Activated T-helper 1 cell treated with anti-CD3 and anti-CD28 coated beads, Interleukin-12 subunit alpha, Interleukin-12 subunit beta, Interleukin-2, Interleukin-4 antibody, amounts not matched to agents 30 ng/mL and 10 ng/mL and 1 ng/mL, durations not matched to agents 14 hours and 24 hours and 36 hours (primary cell): Measurements from ENCODE around the gene UNCX. TPM values are rescaled to one million over a fixed set of nuclear protein-coding genes. Genes with fewer than 3 reads are reported as not detected.
"Not testable (repeated sequence)": the region's sequence is repeated elsewhere in the genome, so short reads cannot be mapped to it uniquely, and the experiment has no call there.

Source experiments
- DNase-seq: peaks from one replicate; pipeline ENCODE4 v3.0.0; 2021; ENCODE audit warnings: low spot score
- H3K27ac Mint-ChIP-seq: one replicate; pipeline ENCODE4 v1.8.0; 2021; ENCODE audit warnings: mild to moderate bottlenecking, mixed read lengths
- H3K27me3 Mint-ChIP-seq: one replicate; pipeline ENCODE4 v1.8.0; 2022; ENCODE audit warnings: mild to moderate bottlenecking, moderate library complexity, mixed read lengths; ENCODE audit not compliant: insufficient read depth
- H3K36me3 Mint-ChIP-seq: one replicate; pipeline ENCODE4 v1.8.0; 2021; ENCODE audit warnings: low read depth, mixed read lengths
- H3K4me1 Mint-ChIP-seq: one replicate; pipeline ENCODE4 v1.8.0; 2021; ENCODE audit warnings: low read depth, mixed read lengths
- H3K4me3 Mint-ChIP-seq: one replicate; pipeline ENCODE4 v1.8.0; 2021; ENCODE audit warnings: mild to moderate bottlenecking, moderate library complexity, mixed read lengths
- H3K9me3 Mint-ChIP-seq: one replicate; pipeline ENCODE4 v1.8.0; 2021; ENCODE audit warnings: mixed read lengths
- intact Hi-C: fragments of 100-400 bp; cut with micrococcal nuclease; formaldehyde crosslinking; loops from one replicate; pipeline ENCODE4 v1.15.1; 2024
- total RNA-seq: library from RNA; stranded (reverse); gene quantifications from 2 replicates; pipeline ENCODE4 v1.2.3, GENCODE V29; 2022

The UNCX gene
- total RNA-seq, 1 donor from 2014 or later = not detected

DNA sequence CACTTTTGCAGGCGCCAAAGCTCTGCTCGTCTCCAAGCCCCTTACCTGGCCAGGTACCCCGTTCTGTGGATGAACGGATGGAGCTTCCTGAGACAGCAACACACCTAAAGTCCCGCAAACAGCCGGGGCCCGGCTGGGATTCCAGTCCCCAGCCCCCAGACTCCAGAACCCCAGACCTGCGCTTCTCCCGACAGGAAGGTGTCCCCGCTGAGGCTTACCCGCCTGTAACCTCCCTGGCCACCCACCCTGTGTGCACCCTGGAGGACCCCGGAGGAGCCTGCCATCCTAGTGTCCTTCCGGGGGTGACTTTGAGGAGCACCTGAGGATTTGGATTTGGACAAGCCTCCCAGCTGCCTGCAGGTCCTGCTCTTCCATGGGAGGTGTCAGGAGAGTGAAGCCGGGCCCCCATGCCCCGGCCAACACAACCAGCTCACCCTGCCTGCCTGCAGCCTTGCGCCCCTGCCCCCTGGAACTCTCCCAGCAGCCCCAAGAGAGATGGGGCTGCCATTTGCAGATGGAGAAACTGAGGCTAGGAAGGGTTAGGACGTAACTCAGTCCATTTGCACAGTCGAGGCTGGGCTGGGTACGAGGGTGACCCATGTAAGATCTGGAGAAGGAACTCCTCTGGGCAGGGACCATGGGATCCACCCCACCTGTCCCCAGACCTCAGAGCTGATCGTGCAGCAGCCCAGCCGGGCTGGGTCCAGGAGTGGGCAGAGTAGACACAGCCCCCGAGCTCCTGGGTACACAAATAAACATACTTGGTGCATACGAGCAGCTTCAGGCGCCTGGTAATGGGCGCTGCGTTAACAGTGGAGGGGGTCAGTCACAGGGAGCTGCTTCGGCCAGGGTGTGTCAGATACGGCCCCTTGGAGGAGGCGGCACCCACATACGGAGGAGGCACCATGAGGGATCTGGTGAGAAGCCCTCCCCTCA lies 31.9 kb downstream of the UNCX start:
- no peak overlapping the region for H3K4me3 Mint-ChIP-seq
- DNase-seq = no peak
- no peaks in the 10 kb centered on the region for H3K36me3 Mint-ChIP-seq
- no peak overlapping the region for H3K27ac Mint-ChIP-seq
- H3K4me1 Mint-ChIP-seq = no peaks in the 10 kb centered on the region
- intact Hi-C loops = no loop called here
- no peaks in the 10 kb centered on the region for H3K9me3 Mint-ChIP-seq
- peaks cover 3% of the 10 kb centered on the region for H3K27me3 Mint-ChIP-seq

DNA sequence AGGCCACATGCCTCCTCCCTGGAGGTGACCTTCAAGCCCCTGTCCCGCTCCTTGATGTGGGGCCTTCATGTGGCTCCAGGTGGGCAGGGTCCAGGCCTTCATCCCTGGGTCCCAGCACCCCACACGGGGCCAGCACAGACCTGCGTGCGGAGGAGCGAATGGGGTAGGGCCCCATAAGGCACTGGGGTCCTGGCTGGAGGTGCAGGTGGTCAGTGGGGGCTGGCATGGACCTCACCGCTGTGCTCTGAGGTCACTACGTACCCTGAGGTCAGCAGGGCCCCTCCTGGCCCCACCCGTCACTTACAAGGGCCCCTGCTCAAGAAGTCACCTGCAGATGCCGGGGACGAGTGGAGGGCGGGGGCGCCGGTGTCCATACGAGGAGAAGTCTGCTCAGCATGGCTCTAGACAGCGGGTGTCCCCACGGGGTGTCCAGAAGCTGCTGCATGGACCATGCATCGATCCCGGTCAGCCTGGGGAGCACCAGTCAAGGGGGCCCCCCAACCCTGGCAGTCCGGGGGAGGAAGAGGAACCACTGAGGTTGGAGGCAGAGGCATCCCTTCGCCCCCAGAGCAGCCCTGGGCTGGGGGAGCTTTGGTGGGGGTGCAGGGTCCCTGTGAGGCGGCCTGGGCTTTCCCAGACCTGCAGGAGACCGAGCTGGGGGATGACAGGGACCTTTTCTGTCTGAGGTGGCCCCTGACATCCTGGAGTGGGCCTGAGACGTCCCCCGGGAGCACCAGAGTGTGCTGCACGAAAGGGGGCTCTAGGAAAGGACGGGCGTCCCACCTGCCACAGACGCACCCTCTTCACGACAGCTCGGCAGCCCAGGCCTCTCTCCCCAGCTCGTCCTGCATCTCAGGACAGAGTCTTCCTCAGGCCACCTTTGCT lies 34.6 kb downstream of the UNCX start:
- Mint-ChIP-seq H3K9me3 (no peaks in the 10 kb centered on the region), H3K36me3 (no peaks in the 10 kb centered on the region), H3K4me1 (no peaks in the 10 kb centered on the region), H3K27me3 (peaks cover 3% of the 10 kb centered on the region), H3K27ac (no peak overlapping the region), H3K4me3 (no peak overlapping the region)
- intact Hi-C loops = no loop called here
- DNase-seq = no peak

DNA sequence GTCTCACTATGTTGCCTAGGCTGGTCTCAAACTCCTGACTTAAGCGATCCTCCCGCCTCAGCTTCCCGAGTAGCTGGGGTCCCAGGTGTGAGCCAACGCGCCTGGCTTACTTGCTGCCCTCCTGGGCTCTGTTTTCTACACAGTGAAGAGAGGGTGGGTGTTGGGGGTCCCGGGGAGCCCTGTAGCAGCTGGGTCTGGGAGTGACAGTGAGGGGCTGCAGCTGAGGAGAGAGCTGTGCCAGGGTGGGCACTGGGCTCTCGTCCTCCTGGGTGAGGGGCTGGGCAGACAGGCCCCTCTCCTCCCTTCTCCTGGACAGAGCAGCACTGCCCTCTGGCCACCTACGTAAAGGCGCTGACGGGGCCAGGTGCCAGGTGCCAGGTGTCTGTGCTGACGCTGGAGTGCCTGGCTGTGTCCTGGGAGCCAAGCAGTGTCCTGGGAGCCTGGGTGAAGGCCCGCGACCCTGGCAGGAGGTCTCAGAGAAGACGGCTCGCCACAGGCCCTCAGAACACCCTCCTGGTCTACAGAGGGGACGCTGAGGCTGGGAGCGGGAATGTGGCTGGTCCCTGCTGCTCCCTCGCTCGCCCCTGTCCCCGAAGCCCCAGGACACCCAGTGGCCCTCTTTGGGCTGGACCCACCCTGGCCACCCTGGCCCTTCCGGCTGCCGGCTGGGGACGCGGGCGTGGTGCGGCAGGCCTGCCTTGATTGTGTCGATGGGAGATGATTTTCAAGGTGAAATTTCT lies 35.6 kb downstream of the UNCX start:
- H3K36me3 Mint-ChIP-seq = no peaks in the 10 kb centered on the region

DNA sequence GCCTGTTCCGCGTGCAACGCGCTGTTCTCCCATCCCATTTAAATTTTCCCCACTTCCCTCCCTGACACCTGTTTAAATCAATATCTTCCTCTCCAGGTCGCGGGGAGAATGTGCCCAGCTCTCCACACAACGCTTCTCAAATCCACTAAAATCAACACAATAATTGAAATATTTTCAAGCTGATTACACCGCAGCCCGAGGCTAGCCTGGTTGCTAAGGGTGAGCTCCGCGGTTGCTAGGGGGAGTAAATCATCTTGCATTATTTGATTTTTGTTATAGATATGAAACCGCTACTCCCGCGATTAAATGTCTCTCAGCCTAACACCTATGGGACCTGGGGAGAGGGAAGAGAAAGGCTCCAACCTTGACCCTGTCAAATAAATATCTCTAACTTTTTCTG lies 36.2 kb downstream of the UNCX start:
- no peak overlapping the region for H3K4me3 Mint-ChIP-seq
- no peak for DNase-seq
- no peaks in the 10 kb centered on the region for H3K9me3 Mint-ChIP-seq
- H3K36me3 Mint-ChIP-seq = no peaks in the 10 kb centered on the region
- intact Hi-C loops = no loop called here
- H3K4me1 Mint-ChIP-seq = no peaks in the 10 kb centered on the region
- no peaks in the 10 kb centered on the region for H3K27me3 Mint-ChIP-seq
- no peak overlapping the region for H3K27ac Mint-ChIP-seq

More for the DNA sequence above, 35.6 kb downstream of the UNCX start:
- Mint-ChIP-seq H3K27me3 (peaks cover 3% of the 10 kb centered on the region), H3K4me1 (no peaks in the 10 kb centered on the region), H3K27ac (no peak overlapping the region), H3K4me3 (no peak overlapping the region), H3K9me3 (no peaks in the 10 kb centered on the region)
- intact Hi-C loops = no loop called here
- DNase-seq = no peak

DNA sequence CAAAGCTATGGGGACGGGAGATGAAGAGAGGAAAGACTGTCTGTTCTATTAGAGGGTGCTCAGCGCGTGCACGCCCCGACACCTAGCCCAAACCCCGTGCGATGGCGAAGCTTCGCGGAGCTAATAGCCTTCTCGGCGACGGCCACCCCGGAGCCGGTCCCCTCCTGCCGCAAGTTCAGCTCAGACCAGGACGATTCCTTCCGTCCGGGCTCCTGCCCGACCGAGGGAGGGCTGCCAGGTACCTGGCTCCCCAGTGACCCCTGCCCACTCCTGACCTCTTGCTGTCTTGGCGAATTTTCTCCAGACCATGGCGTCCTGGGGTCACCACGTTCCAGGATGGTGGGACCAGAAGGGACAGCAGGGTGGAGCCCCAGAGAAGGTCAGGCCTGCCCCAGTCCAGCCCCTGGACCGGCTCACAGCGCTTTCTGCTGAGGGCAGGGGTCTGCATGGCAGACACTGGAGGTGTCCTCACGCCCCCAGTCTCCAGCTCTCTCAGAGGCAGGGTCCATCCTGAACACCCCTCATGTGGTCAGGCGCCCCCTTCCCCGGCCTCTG lies 36.7 kb downstream of the UNCX start:
- Mint-ChIP-seq H3K4me3 (no peak overlapping the region), H3K36me3 (no peaks in the 10 kb centered on the region), H3K9me3 (no peaks in the 10 kb centered on the region), H3K27ac (no peak overlapping the region), H3K4me1 (no peaks in the 10 kb centered on the region), H3K27me3 (no peaks in the 10 kb centered on the region)
- no peak for DNase-seq
- intact Hi-C loops = no loop called here

DNA sequence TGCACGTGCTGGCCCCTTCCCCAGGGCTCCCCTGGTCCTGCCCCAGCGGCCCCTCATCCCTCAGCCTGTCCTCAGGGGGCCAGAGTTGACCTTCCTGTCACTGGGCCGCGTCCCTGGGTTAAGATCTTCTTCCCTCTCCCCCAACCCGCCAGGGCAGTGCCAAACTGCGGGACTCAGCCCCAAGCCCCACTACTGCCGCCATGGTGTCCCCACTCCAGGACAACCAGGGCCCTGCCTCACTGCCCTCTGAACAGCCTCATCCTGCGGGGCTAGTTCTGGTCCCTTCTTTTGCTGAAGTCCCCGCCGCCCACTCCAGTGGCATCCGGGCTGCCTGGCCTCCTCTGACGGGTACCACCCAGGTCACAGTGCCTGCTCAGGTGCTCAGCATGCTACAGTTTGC lies 37.5 kb downstream of the UNCX start:
- Mint-ChIP-seq H3K36me3 (no peaks in the 10 kb centered on the region), H3K4me3 (no peak overlapping the region), H3K4me1 (no peaks in the 10 kb centered on the region), H3K27ac (no peak overlapping the region), H3K9me3 (no peaks in the 10 kb centered on the region), H3K27me3 (no peaks in the 10 kb centered on the region)
- intact Hi-C loops = no loop called here
- no peak for DNase-seq

DNA sequence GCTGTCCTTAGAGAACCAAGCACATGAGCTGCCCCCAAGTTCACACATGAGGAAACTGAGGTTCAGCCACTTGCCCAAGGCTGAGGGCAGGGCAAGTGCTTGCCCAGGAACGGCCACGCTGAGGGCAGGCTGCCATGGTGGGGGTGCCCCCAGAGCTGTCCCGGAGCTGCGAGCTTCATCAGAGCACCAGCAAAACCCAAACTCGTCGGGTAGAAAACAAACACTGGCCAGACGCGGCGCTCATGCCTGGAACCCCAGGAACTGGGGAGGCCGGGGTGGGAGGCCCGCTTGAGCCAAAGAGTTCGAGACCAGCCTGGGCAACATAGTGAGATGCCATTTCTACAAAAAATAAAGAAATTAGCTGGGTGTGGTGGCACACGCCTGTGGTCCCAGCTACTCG lies 38.4 kb downstream of the UNCX start:
- H3K4me3 Mint-ChIP-seq = no peak overlapping the region

DNA sequence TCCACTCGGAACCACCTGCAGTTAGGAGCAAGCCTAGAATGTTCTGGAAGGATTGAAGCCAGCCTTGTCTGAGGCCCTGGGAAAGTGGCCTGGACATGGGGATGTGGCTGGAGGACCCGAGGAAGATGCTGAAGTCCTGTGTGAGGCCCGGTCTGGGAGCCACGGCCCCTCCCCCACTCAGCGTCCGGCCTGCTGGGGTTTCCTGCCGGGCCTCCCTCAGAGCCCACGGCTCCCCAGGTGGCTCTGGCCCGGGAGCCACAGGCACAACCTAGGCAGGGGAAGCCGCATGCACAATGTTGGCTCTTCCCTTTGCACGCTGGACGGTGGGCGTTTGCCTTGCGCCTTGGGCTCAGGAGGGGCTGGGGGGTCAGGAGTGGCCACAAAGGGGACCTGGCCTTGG lies 39.0 kb downstream of the UNCX start:
- H3K36me3 Mint-ChIP-seq = no peaks in the 10 kb centered on the region
- no peak for DNase-seq
- H3K4me3 Mint-ChIP-seq = no peak overlapping the region
- no peaks in the 10 kb centered on the region for H3K4me1 Mint-ChIP-seq
- no peaks in the 10 kb centered on the region for H3K9me3 Mint-ChIP-seq
- intact Hi-C loops = no loop called here
- no peak overlapping the region for H3K27ac Mint-ChIP-seq
- H3K27me3 Mint-ChIP-seq = no peaks in the 10 kb centered on the region

More for the DNA sequence above, 38.4 kb downstream of the UNCX start:
- no peaks in the 10 kb centered on the region for H3K27me3 Mint-ChIP-seq
- intact Hi-C loops = no loop called here
- H3K27ac Mint-ChIP-seq = no peak overlapping the region
- no peaks in the 10 kb centered on the region for H3K9me3 Mint-ChIP-seq
- DNase-seq = no peak
- H3K36me3 Mint-ChIP-seq = no peaks in the 10 kb centered on the region
- H3K4me1 Mint-ChIP-seq = no peaks in the 10 kb centered on the region

DNA sequence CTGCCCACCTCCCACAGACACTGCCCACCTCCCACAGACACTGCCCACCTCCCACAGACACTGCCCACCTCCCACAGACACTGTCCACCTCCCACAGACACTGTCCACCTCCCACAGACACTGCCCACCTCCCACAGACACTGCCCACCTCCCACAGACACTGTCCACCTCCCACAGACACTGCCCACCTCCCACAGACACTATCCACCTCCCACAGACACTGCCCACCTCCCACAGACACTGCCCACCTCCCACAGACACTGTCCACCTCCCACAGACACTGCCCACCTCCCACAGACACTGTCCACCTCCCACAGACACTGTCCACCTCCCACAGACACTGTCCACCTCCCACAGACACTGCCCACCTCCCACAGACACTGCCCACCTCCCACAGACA lies 39.5 kb downstream of the UNCX start:
- DNase-seq, H3K27ac Mint-ChIP-seq, H3K4me1 Mint-ChIP-seq, H3K27me3 Mint-ChIP-seq, H3K4me3 Mint-ChIP-seq, H3K9me3 Mint-ChIP-seq, intact Hi-C loops, H3K36me3 Mint-ChIP-seq: not testable (repeated sequence)

DNA sequence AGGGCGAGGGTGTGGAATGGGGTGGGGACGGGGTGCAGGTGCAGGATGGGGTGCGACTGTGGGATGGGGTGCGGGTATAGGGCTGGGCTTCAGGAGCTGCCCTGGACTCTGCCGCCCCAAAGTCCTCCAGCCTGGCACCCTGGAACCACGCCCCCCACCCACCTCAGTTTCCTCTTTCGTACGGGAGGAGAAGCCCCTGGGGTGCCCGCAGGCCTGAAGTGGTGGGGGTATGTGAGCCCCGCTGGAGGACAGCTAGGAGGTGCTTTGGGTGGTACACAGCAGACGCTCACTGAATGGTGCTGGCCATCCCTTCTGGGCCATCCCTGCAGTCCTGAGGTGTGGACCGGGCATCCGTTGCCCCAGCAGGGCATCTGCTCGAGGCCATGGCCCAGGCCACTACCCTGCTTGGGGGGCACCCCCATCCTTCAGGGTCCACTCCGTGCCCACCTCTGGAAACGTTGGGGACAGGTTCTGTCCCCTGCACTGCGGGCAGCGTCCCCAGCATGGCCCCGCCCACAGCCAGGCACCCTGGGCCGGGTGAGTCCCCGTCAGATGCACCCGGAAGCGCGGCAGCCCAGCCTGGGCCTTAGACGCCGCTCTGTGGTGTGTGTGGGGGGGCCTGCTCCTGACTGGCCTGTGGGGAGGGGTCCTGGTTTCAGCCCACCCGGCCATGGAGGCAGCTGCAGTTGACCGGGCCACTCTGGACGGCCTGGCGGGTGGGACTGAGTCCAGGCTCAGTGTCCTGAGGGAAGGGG lies 41.6 kb downstream of the UNCX start:
- no peaks in the 10 kb centered on the region for H3K4me1 Mint-ChIP-seq
- DNase-seq = no peak

DNA sequence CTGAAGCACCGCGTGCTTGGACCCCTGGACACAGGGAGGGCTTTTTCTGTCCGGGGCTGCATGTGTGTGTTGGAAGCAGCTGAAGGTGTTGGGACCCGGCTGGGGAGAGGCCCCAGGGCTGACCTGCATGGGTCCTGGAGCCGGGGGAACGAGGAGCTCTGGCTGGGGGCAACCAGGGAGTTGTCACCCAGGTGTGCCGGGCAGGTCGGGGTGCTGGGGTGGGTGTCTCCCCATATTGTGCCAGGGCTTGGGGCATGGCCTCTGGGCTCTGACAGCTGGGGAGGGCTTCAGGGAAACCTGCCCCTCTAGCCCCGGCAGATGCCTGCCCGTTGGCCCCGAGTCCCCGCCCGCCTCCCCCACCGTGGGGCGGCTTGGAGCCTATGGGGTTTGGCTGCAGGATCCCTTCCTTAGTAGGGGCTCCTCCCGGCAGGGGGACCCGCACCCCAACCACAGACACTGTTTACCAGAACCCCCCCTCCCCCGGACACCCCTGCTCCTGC lies 42.3 kb downstream of the UNCX start:
- no peak for DNase-seq
- Mint-ChIP-seq H3K36me3 (no peaks in the 10 kb centered on the region), H3K9me3 (no peaks in the 10 kb centered on the region), H3K27ac (no peak overlapping the region), H3K4me1 (no peaks in the 10 kb centered on the region), H3K4me3 (no peak overlapping the region), H3K27me3 (no peaks in the 10 kb centered on the region)
- intact Hi-C loops = no loop called here

More for the DNA sequence above, 41.6 kb downstream of the UNCX start:
- Mint-ChIP-seq H3K4me3 (no peak overlapping the region), H3K27me3 (no peaks in the 10 kb centered on the region), H3K9me3 (no peaks in the 10 kb centered on the region), H3K36me3 (no peaks in the 10 kb centered on the region), H3K27ac (no peak overlapping the region)
- intact Hi-C loops = no loop called here
